HG03558 (cell line): ENCODE measurements around the gene BCL2.
"Not testable (repeated sequence)": the region's sequence is repeated elsewhere in the genome, so short reads cannot be mapped to it uniquely, and the experiment has no call there.

Experiments
- ATAC-seq: cut with Tn5 transposase; IDR thresholded peaks from one replicate; pipeline ENCODE4 v1.9.1; 2021; ENCODE audit warnings: moderate number of reproducible peaks; ENCODE audit not compliant: unreplicated experiment; ENCODE audit errors: extremely low read depth

The BCL2 gene

GRCh38 chr18:63319383-63320122 lies at the start of gene BCL2:
BCL2 (minus strand) TSS chr18:63319769.
- peak; percentile 1 for ATAC-seq

- ATAC-seq = no peak
Observed at GRCh38 chr18:63368611-63369010, 49.0 kb upstream of the BCL2 start.

- peak; percentile 71 for ATAC-seq
Observed at GRCh38 chr18:63367053-63367953, 47.7 kb upstream of the BCL2 start, which contains the start of gene KDSR. KDSR (minus strand) TSS chr18:63367206; CDS start chr18:63367118, 88 bp downstream.

GRCh38 chr18:63366213-63367052 lies 46.9 kb upstream of the BCL2 start:
- no peak for ATAC-seq

- no peak for ATAC-seq
Observed at GRCh38 chr18:63365876-63366212, 46.3 kb upstream of the BCL2 start.

GRCh38 chr18:63363951-63364350 lies 44.4 kb upstream of the BCL2 start:
- no peak for ATAC-seq

- not testable (repeated sequence) for ATAC-seq
Observed at GRCh38 chr18:63363420-63363819, 43.9 kb upstream of the BCL2 start.

- ATAC-seq = no peak
Observed at GRCh38 chr18:63356272-63356896, 36.8 kb upstream of the BCL2 start.

GRCh38 chr18:63350230-63350629 lies 30.7 kb upstream of the BCL2 start:
- ATAC-seq = no peak

GRCh38 chr18:63348508-63349136 lies 29.1 kb upstream of the BCL2 start:
- ATAC-seq = no peak

- ATAC-seq = no peak
Observed at GRCh38 chr18:63346480-63347183, 27.1 kb upstream of the BCL2 start.

GRCh38 chr18:63346031-63346430 lies 26.5 kb upstream of the BCL2 start:
- no peak for ATAC-seq

- no peak for ATAC-seq
Observed at GRCh38 chr18:63344918-63345317, 25.3 kb upstream of the BCL2 start.

GRCh38 chr18:63344263-63344662 lies 24.7 kb upstream of the BCL2 start:
- ATAC-seq = no peak

- ATAC-seq = no peak
Observed at GRCh38 chr18:63342206-63342605, 22.6 kb upstream of the BCL2 start.

GRCh38 chr18:63339920-63340484 lies 20.4 kb upstream of the BCL2 start:
- no peak for ATAC-seq

- ATAC-seq = no peak
Observed at GRCh38 chr18:63336366-63337099, 17.0 kb upstream of the BCL2 start.

GRCh38 chr18:63331105-63331504 lies 11.5 kb upstream of the BCL2 start:
- no peak for ATAC-seq
